ENCODE data around the gene ADARB1. TPM values are rescaled to one million over a fixed set of nuclear protein-coding genes. Genes with fewer than 3 reads are reported as not detected.

The ADARB1 gene
- total and polyA plus RNA-seq, 2 of the 8 experiments (the other 6 are each of a cell fraction or from before 2014, with no cell fraction given): 4.7 to 14.9 TPM

- peak; percentile 60 for FAIRE-seq
- POLR2A ChIA-PET (ENCODE audit: partially characterized antibody): interaction anchor here (1.0 kb wide), 1 partner anchor 39 kb away, joined by 3 read pairs; no protein-coding TSS in a partner anchor
- TF ChIP-seq CTCF (IDR thresholded peaks at IDR 0.05; ENCODE audit: control extremely low read depth in 1 of 3, insufficient read depth in 1 of 3, low read depth in 1 of 3, low read length in 3 of 3) (peak; percentile 90 to 99 (median 99)), ASH2L (IDR thresholded peaks at IDR 0.05; ENCODE audit: low read length) (no peak), ATF2 (IDR thresholded peaks at IDR 0.05; ENCODE audit: low read length) (no peak), EZH2 (IDR thresholded peaks at IDR 0.05; ENCODE audit: low read depth, low read length, severe bottlenecking) (no peak), TBP (IDR thresholded peaks at IDR 0.05; ENCODE audit: low read depth, low read length) (no peak), GABPA (IDR thresholded peaks at IDR 0.05; ENCODE audit: borderline replicate concordance, insufficient read depth, low read length) (0 out of 2 replicates have a peak, but pooled peaks have one; percentile 67), EGR1 (IDR thresholded peaks at IDR 0.05; ENCODE audit: borderline replicate concordance, low read depth, low read length) (no peak), TAF7 (optimal IDR thresholded peaks at IDR 0.05; ENCODE audit: borderline replicate concordance, low read depth, low read length) (no peak)
Measured at GRCh38 chr21:45140346-45140940, 66.1 kb downstream of the ADARB1 start.

More at GRCh38 chr21:45140346-45140940, 66.1 kb downstream of the ADARB1 start:
- Histone ChIP-seq H2AFZ (ENCODE audit: low read length) (no peak overlapping the region), H3K4me1 (replicated peaks in 1 of 4; ENCODE audit: control insufficient read depth in 3 of 4, insufficient read depth in 4 of 4, low read length in 3 of 4) (no peaks in the 10 kb centered on the region), H3K27me3 (replicated peaks in 1 of 4; ENCODE audit: control insufficient read depth in 3 of 4, extremely low read depth in 1 of 4, insufficient read depth in 3 of 4, low read length in 3 of 4) (no peaks in the 10 kb centered on the region), H3K4me2 (ENCODE audit: insufficient read depth in 1 of 2, low read depth in 2 of 2, low read length in 2 of 2) (no peak overlapping the region), H4K20me1 (replicated peaks in 1 of 2; ENCODE audit: control insufficient read depth in 1 of 2, insufficient read depth in 2 of 2, low read length in 2 of 2) (peaks cover 2 to 4% of the 10 kb centered on the region in 2 experiments), H2BK20ac (ENCODE audit: low read length) (no peak overlapping the region), H2BK15ac (ENCODE audit: low read length) (no peak overlapping the region), H3K4ac (replicated peaks; ENCODE audit: insufficient read length, low read depth, low read length) (no peak overlapping the region), H3K23me2 (ENCODE audit: low read depth, low read length) (no peaks in the 10 kb centered on the region), H3K56ac (replicated peaks; ENCODE audit: insufficient read length, low read depth, low read length) (no peak overlapping the region), H2BK120ac (replicated peaks; ENCODE audit: low read depth, low read length) (no peak overlapping the region), H3K4me3 (ENCODE audit: extremely low read depth in 1 of 4, insufficient read depth in 2 of 4, low read depth in 3 of 4, low read length in 4 of 4) (no peak overlapping the region), H3K9me3 (ENCODE audit: insufficient read depth in 2 of 2, low read depth in 1 of 2, low read length in 1 of 2) (no peaks in the 10 kb centered on the region), H2BK12ac (ENCODE audit: low read depth, low read length) (no peak overlapping the region), H2AK5ac (ENCODE audit: low read depth, low read length) (no peak overlapping the region), H3K9ac (replicated peaks in 1 of 4; ENCODE audit: extremely low read depth in 1 of 4, low read depth in 3 of 4, low read length in 3 of 4) (no peak overlapping the region), H3K23ac (ENCODE audit: insufficient read length) (no peak overlapping the region), H3K14ac (ENCODE audit: insufficient read length) (no peak overlapping the region), H4K5ac (ENCODE audit: insufficient read length, low read depth, low read length) (no peak overlapping the region), H3K36me3 (ENCODE audit: control insufficient read depth in 2 of 4, insufficient read depth in 4 of 4, low read length in 3 of 4) (no peaks in the 10 kb centered on the region), H4K8ac (ENCODE audit: extremely low read depth, insufficient read depth, low read length) (no peak overlapping the region), H2BK5ac (ENCODE audit: low read depth, low read length) (no peak overlapping the region), H3K18ac (ENCODE audit: extremely low read depth, low read length) (no peak overlapping the region), H3K79me2 (ENCODE audit: control insufficient read depth in 1 of 2, insufficient read depth in 2 of 2, low read length in 2 of 2) (no peaks in the 10 kb centered on the region), H3K79me1 (ENCODE audit: low read depth, low read length) (no peaks in the 10 kb centered on the region), H3K27ac (ENCODE audit: low read depth, low read length) (no peak overlapping the region), H4K91ac (replicated peaks; ENCODE audit: insufficient read length, low read length) (no peak overlapping the region)
- peak; percentile 68 to 73 for DNase-seq (ENCODE audit: low read depth in 1 of 2, low spot score in 2 of 2)
- CTCF ChIA-PET (ENCODE audit: partially characterized antibody): interaction anchor here (0.5 to 8.5 kb wide), 62 partner anchors 7 to 927 kb away, joined by 3 to 144 read pairs (median 4); partner anchors contain the start of gene POFUT2
- WGBS, 2 experiments (ENCODE audit: extremely low coverage in 1 of 2, insufficient coverage in 1 of 2, insufficient read length in 1 of 2, insufficient replicate concordance in 2 of 2, low coverage in 1 of 2, low lambda C conversion rate in 2 of 2, missing lambda C conversion rate in 1 of 2): 38% methylated on average over 9 of the region's 9 CpGs; no CpG with 5 or more reads in 1 of the 2 experiments

Data from H1 (cell line).